Upper lobe of left lung (tissue), 4 donors: ENCODE measurements around the gene IFNGR1.

Experiments used
- EP300 ChIP-seq, 4 donors: sonication (generic); formaldehyde crosslinking; IDR thresholded peaks; one replicate each; pipeline ENCODE4 v1.5.1; 2017; ENCODE audit warnings: antibody characterized with exemption in 4 of 4, control low read depth in 2 of 4
- POLR2AphosphoS5 ChIP-seq, 2 donors: sonication (generic); formaldehyde crosslinking; IDR thresholded peaks; one replicate each; pipeline ENCODE4 v1.5.1; 2017; ENCODE audit warnings: antibody characterized with exemption in 2 of 2
- TF ChIP-seq, protein P1 (sequence below), 6 experiments: fragments of 450-650 bp in 4 of 6; fragments of 200-600 bp in 2 of 6; sonication (generic) in 2 of 6; IDR thresholded peaks; one replicate each; pipeline ENCODE4 v1.5.1; 2016 to 2019; ENCODE audit warnings: antibody characterized with exemption in 6 of 6

- TF ChIP-seq, protein P1, sequence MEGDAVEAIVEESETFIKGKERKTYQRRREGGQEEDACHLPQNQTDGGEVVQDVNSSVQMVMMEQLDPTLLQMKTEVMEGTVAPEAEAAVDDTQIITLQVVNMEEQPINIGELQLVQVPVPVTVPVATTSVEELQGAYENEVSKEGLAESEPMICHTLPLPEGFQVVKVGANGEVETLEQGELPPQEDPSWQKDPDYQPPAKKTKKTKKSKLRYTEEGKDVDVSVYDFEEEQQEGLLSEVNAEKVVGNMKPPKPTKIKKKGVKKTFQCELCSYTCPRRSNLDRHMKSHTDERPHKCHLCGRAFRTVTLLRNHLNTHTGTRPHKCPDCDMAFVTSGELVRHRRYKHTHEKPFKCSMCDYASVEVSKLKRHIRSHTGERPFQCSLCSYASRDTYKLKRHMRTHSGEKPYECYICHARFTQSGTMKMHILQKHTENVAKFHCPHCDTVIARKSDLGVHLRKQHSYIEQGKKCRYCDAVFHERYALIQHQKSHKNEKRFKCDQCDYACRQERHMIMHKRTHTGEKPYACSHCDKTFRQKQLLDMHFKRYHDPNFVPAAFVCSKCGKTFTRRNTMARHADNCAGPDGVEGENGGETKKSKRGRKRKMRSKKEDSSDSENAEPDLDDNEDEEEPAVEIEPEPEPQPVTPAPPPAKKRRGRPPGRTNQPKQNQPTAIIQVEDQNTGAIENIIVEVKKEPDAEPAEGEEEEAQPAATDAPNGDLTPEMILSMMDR (IDR thresholded peaks at IDR 0.05): no peak
- TF ChIP-seq EP300 (IDR thresholded peaks at IDR 0.05) (no peak), POLR2AphosphoS5 (IDR thresholded peaks at IDR 0.05) (no peak)
Observed at GRCh38 chr6:137265561-137266308, 46.5 kb upstream of the IFNGR1 start.
